HG03565 (cell line): ENCODE results near the gene CATSPER4.

ENCODE experiments used
- ATAC-seq: cut with Tn5 transposase; IDR thresholded peaks from one replicate; pipeline ENCODE4 v1.9.1; 2021; ENCODE audit warnings: mild to moderate bottlenecking, moderate library complexity; ENCODE audit not compliant: unreplicated experiment

Gene CATSPER4

GRCh38 chr1:26234644-26235370 is 44.4 kb downstream of the CATSPER4 start:
- ATAC-seq = no peak

- no peak for ATAC-seq
These were observed 47.0 kb downstream of the CATSPER4 start for GRCh38 chr1:26237230-26237966.

- no peak for ATAC-seq
These were observed 49.5 kb downstream of the CATSPER4 start for GRCh38 chr1:26239936-26240335.
